ENCODE data around the gene CNTN4. TPM values are rescaled to one million over a fixed set of nuclear protein-coding genes. Genes with fewer than 3 reads are reported as not detected.

Gene CNTN4
- total and polyA plus RNA-seq, 4 donors, result 1.2 to 3.8 (median 2.6) TPM

DNA sequence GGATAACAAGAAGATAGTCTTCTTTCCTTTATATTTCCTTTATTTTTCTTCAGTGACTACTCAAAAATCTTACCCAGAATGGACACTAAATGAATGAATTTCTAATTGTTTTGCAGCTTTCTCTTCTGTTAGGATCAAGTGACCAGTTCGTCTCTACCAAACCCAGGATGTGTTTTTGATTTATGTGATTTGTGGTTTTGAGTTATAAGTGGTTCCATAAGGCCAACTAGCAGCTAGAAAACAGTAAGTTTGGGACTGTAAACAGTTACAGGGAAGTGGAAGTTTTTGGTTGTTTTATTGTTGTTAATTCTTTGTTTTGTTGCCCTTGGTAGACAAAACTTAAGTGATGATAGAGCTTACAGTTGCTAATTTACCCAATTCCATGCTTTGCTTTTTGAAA is 555.0 kb downstream of the CNTN4 start:
- WGBS, result 51% methylated on average over 1 of the region's 1 CpG
- no peaks in the 10 kb centered on the region for H3K4me1 ChIP-seq (ENCODE audit: control insufficient read depth in 4 of 4, insufficient read depth in 4 of 4, low read length in 3 of 4)
- TF ChIP-seq HNF4G (IDR thresholded peaks at IDR 0.05), result no peak
- no peak for TF ChIP-seq TAF1 (conservative IDR thresholded peaks at IDR 0.05)
- TF ChIP-seq, protein P1, sequence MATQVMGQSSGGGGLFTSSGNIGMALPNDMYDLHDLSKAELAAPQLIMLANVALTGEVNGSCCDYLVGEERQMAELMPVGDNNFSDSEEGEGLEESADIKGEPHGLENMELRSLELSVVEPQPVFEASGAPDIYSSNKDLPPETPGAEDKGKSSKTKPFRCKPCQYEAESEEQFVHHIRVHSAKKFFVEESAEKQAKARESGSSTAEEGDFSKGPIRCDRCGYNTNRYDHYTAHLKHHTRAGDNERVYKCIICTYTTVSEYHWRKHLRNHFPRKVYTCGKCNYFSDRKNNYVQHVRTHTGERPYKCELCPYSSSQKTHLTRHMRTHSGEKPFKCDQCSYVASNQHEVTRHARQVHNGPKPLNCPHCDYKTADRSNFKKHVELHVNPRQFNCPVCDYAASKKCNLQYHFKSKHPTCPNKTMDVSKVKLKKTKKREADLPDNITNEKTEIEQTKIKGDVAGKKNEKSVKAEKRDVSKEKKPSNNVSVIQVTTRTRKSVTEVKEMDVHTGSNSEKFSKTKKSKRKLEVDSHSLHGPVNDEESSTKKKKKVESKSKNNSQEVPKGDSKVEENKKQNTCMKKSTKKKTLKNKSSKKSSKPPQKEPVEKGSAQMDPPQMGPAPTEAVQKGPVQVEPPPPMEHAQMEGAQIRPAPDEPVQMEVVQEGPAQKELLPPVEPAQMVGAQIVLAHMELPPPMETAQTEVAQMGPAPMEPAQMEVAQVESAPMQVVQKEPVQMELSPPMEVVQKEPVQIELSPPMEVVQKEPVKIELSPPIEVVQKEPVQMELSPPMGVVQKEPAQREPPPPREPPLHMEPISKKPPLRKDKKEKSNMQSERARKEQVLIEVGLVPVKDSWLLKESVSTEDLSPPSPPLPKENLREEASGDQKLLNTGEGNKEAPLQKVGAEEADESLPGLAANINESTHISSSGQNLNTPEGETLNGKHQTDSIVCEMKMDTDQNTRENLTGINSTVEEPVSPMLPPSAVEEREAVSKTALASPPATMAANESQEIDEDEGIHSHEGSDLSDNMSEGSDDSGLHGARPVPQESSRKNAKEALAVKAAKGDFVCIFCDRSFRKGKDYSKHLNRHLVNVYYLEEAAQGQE (IDR thresholded peaks at IDR 0.05), result no peak
- no peak for TF ChIP-seq GABPA (IDR thresholded peaks at IDR 0.05 in 1 of 2, conservative IDR thresholded peaks at IDR 0.05 in 1 of 2)
- no peak for TF ChIP-seq FOXA1 (IDR thresholded peaks at IDR 0.05)
- TF ChIP-seq, protein P2, sequence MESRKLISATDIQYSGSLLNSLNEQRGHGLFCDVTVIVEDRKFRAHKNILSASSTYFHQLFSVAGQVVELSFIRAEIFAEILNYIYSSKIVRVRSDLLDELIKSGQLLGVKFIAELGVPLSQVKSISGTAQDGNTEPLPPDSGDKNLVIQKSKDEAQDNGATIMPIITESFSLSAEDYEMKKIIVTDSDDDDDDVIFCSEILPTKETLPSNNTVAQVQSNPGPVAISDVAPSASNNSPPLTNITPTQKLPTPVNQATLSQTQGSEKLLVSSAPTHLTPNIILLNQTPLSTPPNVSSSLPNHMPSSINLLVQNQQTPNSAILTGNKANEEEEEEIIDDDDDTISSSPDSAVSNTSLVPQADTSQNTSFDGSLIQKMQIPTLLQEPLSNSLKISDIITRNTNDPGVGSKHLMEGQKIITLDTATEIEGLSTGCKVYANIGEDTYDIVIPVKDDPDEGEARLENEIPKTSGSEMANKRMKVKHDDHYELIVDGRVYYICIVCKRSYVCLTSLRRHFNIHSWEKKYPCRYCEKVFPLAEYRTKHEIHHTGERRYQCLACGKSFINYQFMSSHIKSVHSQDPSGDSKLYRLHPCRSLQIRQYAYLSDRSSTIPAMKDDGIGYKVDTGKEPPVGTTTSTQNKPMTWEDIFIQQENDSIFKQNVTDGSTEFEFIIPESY (IDR thresholded peaks at IDR 0.05), result no peak
- TF ChIP-seq RXRA (IDR thresholded peaks at IDR 0.05), result no peak
- TF ChIP-seq YY1 (IDR thresholded peaks at IDR 0.05), result no peak
- TF ChIP-seq NR2F2 (IDR thresholded peaks at IDR 0.05), result no peak

DNA sequence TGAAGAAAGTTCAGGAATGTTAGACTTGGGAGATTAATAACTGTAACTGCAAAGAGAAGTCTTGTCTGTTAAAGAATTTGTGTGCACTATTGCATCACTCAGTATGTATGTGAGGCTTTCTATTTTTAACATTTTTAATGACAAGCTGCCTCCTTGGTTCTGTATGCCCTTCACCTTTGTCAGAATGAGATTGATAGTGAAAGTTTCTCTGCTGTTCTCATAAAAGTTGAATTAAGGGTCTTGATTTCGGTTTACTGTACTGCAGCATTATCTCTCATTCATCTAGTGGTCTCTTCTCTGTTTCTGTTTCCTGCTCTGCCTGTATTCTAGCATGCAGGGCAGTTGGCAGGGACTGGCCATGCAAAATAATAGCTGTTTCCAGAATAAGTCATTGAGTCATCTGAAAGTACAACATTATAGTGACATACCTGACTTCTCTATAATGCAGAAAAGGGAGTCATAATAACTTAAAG is 556.6 kb downstream of the CNTN4 start:
- no peak for DNase-seq (ENCODE audit: low spot score)
- Histone ChIP-seq H3K27ac (ENCODE audit: low read depth in 1 of 2, low read length in 2 of 2) (no peak overlapping the region), H3K4me3 (ENCODE audit: low read depth in 1 of 3, low read length in 3 of 3) (no peak overlapping the region), H3K27me3 (ENCODE audit: control insufficient read depth in 4 of 4, insufficient read depth in 4 of 4, low read length in 3 of 4) (no peaks in the 10 kb centered on the region), H3K36me3 (ENCODE audit: control insufficient read depth in 4 of 4, insufficient read depth in 3 of 4, low read depth in 1 of 4, low read length in 3 of 4) (no peaks in the 10 kb centered on the region), H3K9ac (ENCODE audit: low read depth in 1 of 2, low read length in 2 of 2) (no peak overlapping the region), H3K4me1 (ENCODE audit: control insufficient read depth in 4 of 4, insufficient read depth in 4 of 4, low read length in 3 of 4) (no peaks in the 10 kb centered on the region), H3K9me3 (ENCODE audit: control insufficient read depth in 4 of 4, low read length in 3 of 4) (peaks cover 0 to 2% (median 0%) of the 10 kb centered on the region in 4 donors)
- WGBS, result 40% methylated on average over 1 of the region's 1 CpG
- TF ChIP-seq TAF1 (conservative IDR thresholded peaks at IDR 0.05) (no peak), GABPA (IDR thresholded peaks at IDR 0.05 in 1 of 2, conservative IDR thresholded peaks at IDR 0.05 in 1 of 2) (no peak), FOXA2 (IDR thresholded peaks at IDR 0.05) (no peak)
- TF ChIP-seq, protein P3, sequence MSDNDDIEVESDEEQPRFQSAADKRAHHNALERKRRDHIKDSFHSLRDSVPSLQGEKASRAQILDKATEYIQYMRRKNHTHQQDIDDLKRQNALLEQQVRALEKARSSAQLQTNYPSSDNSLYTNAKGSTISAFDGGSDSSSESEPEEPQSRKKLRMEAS (IDR thresholded peaks at IDR 0.05), result no peak
- TF ChIP-seq, protein P4, sequence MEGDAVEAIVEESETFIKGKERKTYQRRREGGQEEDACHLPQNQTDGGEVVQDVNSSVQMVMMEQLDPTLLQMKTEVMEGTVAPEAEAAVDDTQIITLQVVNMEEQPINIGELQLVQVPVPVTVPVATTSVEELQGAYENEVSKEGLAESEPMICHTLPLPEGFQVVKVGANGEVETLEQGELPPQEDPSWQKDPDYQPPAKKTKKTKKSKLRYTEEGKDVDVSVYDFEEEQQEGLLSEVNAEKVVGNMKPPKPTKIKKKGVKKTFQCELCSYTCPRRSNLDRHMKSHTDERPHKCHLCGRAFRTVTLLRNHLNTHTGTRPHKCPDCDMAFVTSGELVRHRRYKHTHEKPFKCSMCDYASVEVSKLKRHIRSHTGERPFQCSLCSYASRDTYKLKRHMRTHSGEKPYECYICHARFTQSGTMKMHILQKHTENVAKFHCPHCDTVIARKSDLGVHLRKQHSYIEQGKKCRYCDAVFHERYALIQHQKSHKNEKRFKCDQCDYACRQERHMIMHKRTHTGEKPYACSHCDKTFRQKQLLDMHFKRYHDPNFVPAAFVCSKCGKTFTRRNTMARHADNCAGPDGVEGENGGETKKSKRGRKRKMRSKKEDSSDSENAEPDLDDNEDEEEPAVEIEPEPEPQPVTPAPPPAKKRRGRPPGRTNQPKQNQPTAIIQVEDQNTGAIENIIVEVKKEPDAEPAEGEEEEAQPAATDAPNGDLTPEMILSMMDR (IDR thresholded peaks at IDR 0.05; ENCODE audit: low read depth, low read length, missing input control), result no peak
- TF ChIP-seq, protein P1 (IDR thresholded peaks at IDR 0.05), result no peak

More for the DNA sequence above, 555.0 kb downstream of the CNTN4 start:
- no peak overlapping the region for H3K27ac ChIP-seq (ENCODE audit: low read depth in 1 of 2, low read length in 2 of 2)
- peaks cover 0 to 5% (median 0%) of the 10 kb centered on the region in 4 donors for H3K9me3 ChIP-seq (ENCODE audit: control insufficient read depth in 4 of 4, low read length in 3 of 4)
- H3K27me3 ChIP-seq (ENCODE audit: control insufficient read depth in 4 of 4, insufficient read depth in 4 of 4, low read length in 3 of 4), result no peaks in the 10 kb centered on the region
- H3K36me3 ChIP-seq (ENCODE audit: control insufficient read depth in 4 of 4, insufficient read depth in 3 of 4, low read depth in 1 of 4, low read length in 3 of 4), result no peaks in the 10 kb centered on the region
- H3K4me3 ChIP-seq (ENCODE audit: low read depth in 1 of 3, low read length in 3 of 3), result no peak overlapping the region
- no peak for DNase-seq (ENCODE audit: low spot score)
- H3K9ac ChIP-seq (ENCODE audit: low read depth in 1 of 2, low read length in 2 of 2), result no peak overlapping the region

Data from liver (tissue), 9 donors.